Progenitor cell of endocrine pancreas (in vitro differentiated cells): ENCODE measurements around the gene EMC6. TPM values are rescaled to one million over a fixed set of nuclear protein-coding genes. Genes with fewer than 3 reads are reported as not detected.

ENCODE experiments used
- DNase-seq: peaks from one replicate; pipeline ENCODE4 v3.0.0; 2021; ENCODE audit warnings: low spot score; ENCODE audit not compliant: unreplicated experiment
- H3K27ac Mint-ChIP-seq: 2 replicates; pipeline ENCODE4 v1.8.0; 2021; ENCODE audit warnings: mild to moderate bottlenecking, moderate library complexity, mixed read lengths
- H3K27me3 Mint-ChIP-seq: 2 replicates; pipeline ENCODE4 v1.8.0; 2021; ENCODE audit warnings: mixed read lengths
- H3K36me3 Mint-ChIP-seq: 2 replicates; pipeline ENCODE4 v1.8.0; 2022; ENCODE audit warnings: mixed read lengths; ENCODE audit not compliant: insufficient read depth
- H3K4me1 Mint-ChIP-seq: 2 replicates; pipeline ENCODE4 v1.8.0; 2021; ENCODE audit warnings: low read depth, mixed read lengths
- H3K4me3 Mint-ChIP-seq: 2 replicates; pipeline ENCODE4 v1.8.0; 2021; ENCODE audit warnings: low read depth, mild to moderate bottlenecking, moderate library complexity, mixed read lengths
- H3K9me3 Mint-ChIP-seq: 2 replicates; pipeline ENCODE4 v1.8.0; 2021; ENCODE audit warnings: low read depth, mixed read lengths
- total RNA-seq: library from RNA; stranded (reverse); gene quantifications from 2 replicates; pipeline ENCODE4 v1.2.1, GENCODE V29; 2021
- TF ChIP-seq, protein P1 (sequence below): fragments of 200-600 bp; sonication (generic); IDR thresholded peaks from one replicate; pipeline ENCODE4 v1.5.0; 2021; ENCODE audit warnings: antibody characterized with exemption, mild to moderate bottlenecking; ENCODE audit not compliant: unreplicated experiment

EMC6 gene
- total RNA-seq, 1 donor from 2014 or later = 42.8 TPM

DNA sequence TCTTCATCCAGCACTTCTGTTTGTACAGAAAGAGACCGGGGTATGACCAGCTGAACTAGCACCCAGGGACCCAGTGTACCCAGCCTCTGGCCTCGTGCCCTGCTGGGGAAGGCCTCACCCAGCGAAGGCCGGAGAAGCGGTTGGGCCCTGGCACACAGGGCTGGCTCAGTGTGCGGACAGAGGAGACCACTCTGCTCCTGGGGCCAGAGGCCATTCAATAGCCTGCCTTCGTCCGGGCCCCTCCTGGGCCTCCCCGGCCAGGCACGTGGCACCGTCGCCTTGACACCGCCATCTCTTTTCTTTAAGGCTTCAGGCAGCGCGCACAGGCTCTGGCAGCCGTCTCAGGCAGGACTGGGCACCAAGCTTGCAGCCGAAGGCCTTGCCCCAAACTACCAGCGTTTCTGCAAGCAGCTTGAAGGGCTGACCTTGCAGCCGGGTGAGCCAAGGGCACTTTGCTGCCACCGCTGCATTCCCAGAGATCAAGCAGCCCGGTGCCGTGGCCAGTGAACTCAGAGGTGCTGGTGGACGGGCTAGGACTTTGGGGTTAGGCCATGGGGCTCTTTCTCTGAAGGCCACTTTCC, 8.2 kb upstream of the EMC6 start:
- no peak overlapping the region for H3K4me3 Mint-ChIP-seq
- H3K27me3 Mint-ChIP-seq = no peaks in the 10 kb centered on the region
- TF ChIP-seq, protein P1, sequence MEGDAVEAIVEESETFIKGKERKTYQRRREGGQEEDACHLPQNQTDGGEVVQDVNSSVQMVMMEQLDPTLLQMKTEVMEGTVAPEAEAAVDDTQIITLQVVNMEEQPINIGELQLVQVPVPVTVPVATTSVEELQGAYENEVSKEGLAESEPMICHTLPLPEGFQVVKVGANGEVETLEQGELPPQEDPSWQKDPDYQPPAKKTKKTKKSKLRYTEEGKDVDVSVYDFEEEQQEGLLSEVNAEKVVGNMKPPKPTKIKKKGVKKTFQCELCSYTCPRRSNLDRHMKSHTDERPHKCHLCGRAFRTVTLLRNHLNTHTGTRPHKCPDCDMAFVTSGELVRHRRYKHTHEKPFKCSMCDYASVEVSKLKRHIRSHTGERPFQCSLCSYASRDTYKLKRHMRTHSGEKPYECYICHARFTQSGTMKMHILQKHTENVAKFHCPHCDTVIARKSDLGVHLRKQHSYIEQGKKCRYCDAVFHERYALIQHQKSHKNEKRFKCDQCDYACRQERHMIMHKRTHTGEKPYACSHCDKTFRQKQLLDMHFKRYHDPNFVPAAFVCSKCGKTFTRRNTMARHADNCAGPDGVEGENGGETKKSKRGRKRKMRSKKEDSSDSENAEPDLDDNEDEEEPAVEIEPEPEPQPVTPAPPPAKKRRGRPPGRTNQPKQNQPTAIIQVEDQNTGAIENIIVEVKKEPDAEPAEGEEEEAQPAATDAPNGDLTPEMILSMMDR = no peak
- no peaks in the 10 kb centered on the region for H3K4me1 Mint-ChIP-seq
- DNase-seq = no peak
- H3K27ac Mint-ChIP-seq = no peak overlapping the region
- H3K36me3 Mint-ChIP-seq = peaks cover 3% of the 10 kb centered on the region
- no peaks in the 10 kb centered on the region for H3K9me3 Mint-ChIP-seq

DNA sequence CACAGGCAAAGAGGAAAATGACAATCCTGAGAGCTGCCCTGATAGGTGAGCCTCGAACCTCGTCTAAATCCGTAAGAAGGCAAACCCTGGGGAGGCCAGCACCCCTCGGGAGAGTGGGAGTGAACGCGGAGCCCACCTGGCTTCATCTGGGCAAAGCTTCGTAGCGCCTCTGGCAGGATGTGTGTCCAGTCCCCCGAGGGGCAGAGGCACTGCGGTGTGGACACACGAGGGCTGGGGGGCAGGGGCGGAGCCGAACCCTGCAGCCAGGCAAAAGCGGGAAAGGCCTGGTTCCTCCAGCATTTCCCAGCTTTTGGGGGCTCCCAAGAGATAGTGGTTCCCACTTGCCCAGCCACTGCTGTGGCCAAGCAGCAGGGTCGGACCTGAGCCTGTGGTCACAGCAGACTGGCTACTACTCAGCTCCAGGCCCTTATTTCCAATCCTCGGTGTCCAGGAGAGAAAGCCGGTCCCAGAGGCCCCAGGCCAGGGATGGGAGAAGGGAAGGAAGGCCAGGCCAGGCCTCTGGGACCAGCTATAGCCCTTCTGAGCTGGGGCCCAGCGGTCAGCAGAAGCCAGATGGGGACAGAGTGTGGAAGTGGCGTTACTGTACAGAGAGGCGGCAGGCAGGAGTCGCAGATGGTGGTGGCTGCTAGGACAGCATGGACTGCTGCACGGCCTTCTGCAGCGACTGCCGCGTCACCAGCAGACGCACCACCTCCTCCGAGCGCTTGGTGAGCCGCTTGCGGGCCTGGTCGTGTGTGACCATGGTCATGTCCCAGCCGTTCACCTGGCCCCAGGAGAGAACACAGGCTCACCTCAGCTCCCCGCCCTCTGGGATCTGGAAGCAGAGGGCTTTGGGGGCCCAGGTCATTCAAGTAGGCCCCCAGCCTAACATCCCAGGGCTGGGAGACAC, 5.3 kb upstream of the EMC6 start:
- Mint-ChIP-seq H3K4me3 (no peak overlapping the region), H3K36me3 (peaks cover 3% of the 10 kb centered on the region), H3K27me3 (no peaks in the 10 kb centered on the region), H3K9me3 (no peaks in the 10 kb centered on the region), H3K4me1 (peaks cover 13% of the 10 kb centered on the region), H3K27ac (peak overlapping the region; percentile 67)
- TF ChIP-seq, protein P1 = no peak
- DNase-seq = no peak

DNA sequence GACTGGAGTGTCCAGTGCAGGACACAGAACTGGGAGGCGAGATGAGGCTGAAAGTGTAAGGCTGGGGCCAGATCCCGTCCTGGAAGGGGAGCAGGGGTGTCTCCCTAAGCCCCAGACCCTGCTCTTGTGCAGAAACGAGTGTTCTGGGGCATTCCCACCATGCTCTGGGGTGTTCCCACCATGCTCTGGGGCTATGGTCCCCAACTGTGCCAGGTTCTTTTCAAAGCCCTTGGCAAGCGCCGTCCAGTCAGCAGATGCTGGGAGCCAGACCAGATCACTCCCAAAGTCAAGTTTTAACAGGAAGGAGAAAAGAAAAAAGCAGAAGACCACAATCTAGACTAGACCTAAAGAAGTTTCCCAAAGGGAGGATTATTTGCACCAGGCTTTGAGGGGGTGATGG, 2.8 kb upstream of the EMC6 start:
- peak overlapping the region; percentile 53 for H3K27ac Mint-ChIP-seq
- H3K9me3 Mint-ChIP-seq = no peaks in the 10 kb centered on the region
- DNase-seq = no peak
- no peaks in the 10 kb centered on the region for H3K27me3 Mint-ChIP-seq
- TF ChIP-seq, protein P1 = no peak
- peak overlapping the region; percentile 96 for H3K4me3 Mint-ChIP-seq
- peaks cover 17% of the 10 kb centered on the region for H3K4me1 Mint-ChIP-seq
- H3K36me3 Mint-ChIP-seq = peaks cover 4% of the 10 kb centered on the region

DNA sequence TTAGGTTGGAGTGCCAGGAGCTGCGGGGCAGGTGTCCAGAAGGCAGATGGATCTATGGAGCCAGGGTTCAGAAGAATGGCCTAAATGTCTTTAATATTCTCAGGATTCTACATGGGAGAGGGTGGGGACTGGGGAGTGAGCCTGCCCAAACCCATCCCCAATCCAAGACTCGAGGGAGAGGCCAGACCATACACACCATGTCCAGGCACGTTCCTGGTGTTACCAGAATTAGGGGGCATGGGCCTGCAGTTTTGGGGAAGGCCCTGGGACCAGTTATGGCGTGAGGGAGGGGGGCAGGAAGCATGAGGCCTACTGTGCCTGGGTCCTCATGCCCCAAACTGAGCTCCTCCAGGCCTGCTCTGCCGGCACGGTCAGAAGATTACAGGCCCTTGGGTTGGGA, 2.1 kb upstream of the EMC6 start:
- Mint-ChIP-seq H3K4me1 (peaks cover 17% of the 10 kb centered on the region), H3K4me3 (peak overlapping the region; percentile 96), H3K36me3 (peaks cover 4% of the 10 kb centered on the region), H3K27ac (peak overlapping the region; percentile 91), H3K27me3 (no peaks in the 10 kb centered on the region), H3K9me3 (no peaks in the 10 kb centered on the region)
- no peak for DNase-seq
- TF ChIP-seq, protein P1 = no peak

DNA sequence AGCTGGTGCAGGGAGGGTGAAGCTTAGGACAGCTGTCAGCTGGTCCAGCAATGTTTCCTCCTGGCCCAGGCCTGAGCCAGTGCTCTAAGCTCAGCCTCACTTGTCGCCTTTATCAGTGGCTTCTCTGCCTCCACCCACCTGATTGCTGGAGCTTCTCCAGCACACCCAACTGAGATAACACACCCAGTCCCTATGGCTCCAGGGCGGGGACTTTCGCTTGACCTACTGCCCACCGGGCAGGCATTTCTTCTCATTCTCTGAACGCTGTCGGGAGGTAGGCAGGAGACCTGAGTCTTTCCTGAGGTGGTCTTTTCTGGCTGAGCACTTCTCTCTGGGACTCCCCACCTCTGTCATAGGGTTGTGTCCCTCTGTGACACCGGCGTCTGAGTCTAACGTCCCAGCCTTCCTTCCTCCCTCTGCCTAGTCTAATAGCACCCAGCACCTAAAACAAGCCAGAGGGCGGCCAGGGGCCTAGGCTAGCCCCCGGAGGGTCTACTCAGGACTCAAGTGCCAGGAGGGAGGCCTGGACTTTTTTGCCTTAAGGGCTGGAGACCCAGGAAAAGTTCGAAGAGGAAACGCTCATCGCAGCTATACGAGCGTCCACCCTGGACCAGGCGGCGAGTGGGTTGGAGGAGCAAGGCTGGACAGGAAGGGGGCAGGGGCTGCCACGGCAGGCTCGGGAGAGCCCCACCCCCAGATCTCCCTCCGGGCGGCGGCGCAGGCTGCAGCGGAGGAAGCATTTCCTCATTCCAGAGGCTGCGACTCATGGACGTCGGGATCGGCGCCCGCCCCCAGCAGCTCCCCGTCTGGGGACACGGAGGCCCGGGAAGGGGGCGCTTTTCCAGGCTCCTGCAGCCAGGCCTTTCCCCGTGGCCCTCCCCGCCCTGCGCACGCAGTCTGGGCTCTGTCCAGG, 990 bp upstream of the EMC6 start:
- no peaks in the 10 kb centered on the region for H3K9me3 Mint-ChIP-seq
- no peaks in the 10 kb centered on the region for H3K27me3 Mint-ChIP-seq

More for the DNA sequence above, 990 bp upstream of the EMC6 start:
- Mint-ChIP-seq H3K4me1 (peaks cover 17% of the 10 kb centered on the region), H3K27ac (peak overlapping the region; percentile 98), H3K4me3 (peak overlapping the region; percentile 96), H3K36me3 (peaks cover 5% of the 10 kb centered on the region)
- TF ChIP-seq, protein P1 = no peak
- DNase-seq = peak; percentile 73
